Smooth muscle cell (in vitro differentiated cells): ENCODE data around the gene DTNA. TPM values are rescaled to one million over a fixed set of nuclear protein-coding genes. Genes with fewer than 3 reads are reported as not detected.
"Not testable (repeated sequence)": the region's sequence is repeated elsewhere in the genome, so short reads cannot be mapped to it uniquely, and the experiment has no call there.

ENCODE experiments used
- DNase-seq: peaks from one replicate; lab custom pipeline; 2025; ENCODE audit not compliant: unreplicated experiment; lab: John Stamatoyannopoulos, UW
- H2AFZ ChIP-seq: fragments of 200-600 bp; sonication (generic); 2 replicates; pipeline ENCODE4 v1.6.0; 2016; ENCODE audit warnings: antibody characterized with exemption, low read depth, mild to moderate bottlenecking
- H3F3A ChIP-seq: fragments of 200-600 bp; sonication (generic); 2 replicates; pipeline ENCODE4 v1.6.0; 2017; ENCODE audit warnings: antibody characterized with exemption, low read depth
- H3K27ac ChIP-seq: fragments of 200-600 bp; sonication (generic); 2 replicates; pipeline ENCODE4 v1.5.1; 2016; ENCODE audit warnings: low read depth, mild to moderate bottlenecking
- H3K27me3 ChIP-seq: fragments of 200-600 bp; sonication (generic); 2 replicates; pipeline ENCODE4 v1.6.1; 2016; ENCODE audit warnings: low read depth, mild to moderate bottlenecking
- H3K36me3 ChIP-seq: fragments of 200-600 bp; sonication (generic); 2 replicates; pipeline ENCODE4 v1.5.1; 2016; ENCODE audit warnings: low read depth
- H3K4me1 ChIP-seq: fragments of 200-600 bp; sonication (generic); 2 replicates; pipeline ENCODE4 v1.5.1; 2016; ENCODE audit warnings: low read depth
- H3K4me2 ChIP-seq: fragments of 200-600 bp; sonication (generic); 2 replicates; pipeline ENCODE4 v1.6.0; 2016; ENCODE audit warnings: mild to moderate bottlenecking
- H3K4me3 ChIP-seq: fragments of 200-600 bp; sonication (generic); 2 replicates; pipeline ENCODE4 v1.5.1; 2016; ENCODE audit warnings: mild to moderate bottlenecking
- H3K79me2 ChIP-seq: fragments of 200-600 bp; sonication (generic); 2 replicates; pipeline ENCODE4 v1.6.0; 2016; ENCODE audit warnings: low read depth, mild to moderate bottlenecking
- H3K9ac ChIP-seq: fragments of 200-600 bp; sonication (generic); 2 replicates; pipeline ENCODE4 v1.6.0; 2016; ENCODE audit warnings: low read depth
- H3K9me3 ChIP-seq: fragments of 200-600 bp; sonication (generic); replicated peaks from 2 replicates; pipeline ENCODE4 v1.5.1; 2016; ENCODE audit warnings: low read depth
- H4K20me1 ChIP-seq: fragments of 200-600 bp; sonication (generic); 2 replicates; pipeline ENCODE4 v1.6.0; 2016; ENCODE audit warnings: low read depth
- CTCF ChIP-seq: fragments of 200-600 bp; sonication (generic); IDR thresholded peaks from 2 replicates; pipeline ENCODE4 v1.5.1; 2017; ENCODE audit warnings: borderline replicate concordance, mild to moderate bottlenecking, antibody characterized with exemption; ENCODE audit not compliant: insufficient read depth, poor library complexity, severe bottlenecking
- WGBS: methylation state at CpG from one replicate; pipeline ENCODE4 v1.1.7; 2016; ENCODE audit warnings: low lambda C conversion rate; 5-methylcytosine and 5-hydroxymethylcytosine counted together
- polyA plus RNA-seq: library from polyadenylated mRNA; unstranded; fragments of >200 nt; fragmentation: Nextera tagmentation; extraction: Ambion mirVana; gene quantifications from 2 replicates; pipeline ENCODE4 v1.2.1, GENCODE V29; 2016
- total RNA-seq: library from RNA; depleted of rRNA; stranded (reverse); fragments of >200 nt; gene quantifications from 2 replicates; pipeline ENCODE4 v1.2.3, GENCODE V29; 2014

DTNA gene
- total and polyA plus RNA-seq, 2 experiments from 2014 or later, result 3.0 to 3.1 TPM

- Histone ChIP-seq H3K4me3 (no peak overlapping the region), H4K20me1 (no peaks in the 10 kb centered on the region), H3K4me2 (no peak overlapping the region), H3K9ac (no peak overlapping the region), H3K27me3 (no peaks in the 10 kb centered on the region), H3F3A (no peaks in the 10 kb centered on the region), H3K36me3 (no peaks in the 10 kb centered on the region), H3K27ac (no peak overlapping the region), H2AFZ (no peak overlapping the region), H3K9me3 (no peaks in the 10 kb centered on the region), H3K4me1 (no peaks in the 10 kb centered on the region), H3K79me2 (no peaks in the 10 kb centered on the region)
- no peak for DNase-seq
- no peak for TF ChIP-seq CTCF
These were observed 191.2 kb downstream of the DTNA start for GRCh38 chr18:34901299-34901698.

DNA sequence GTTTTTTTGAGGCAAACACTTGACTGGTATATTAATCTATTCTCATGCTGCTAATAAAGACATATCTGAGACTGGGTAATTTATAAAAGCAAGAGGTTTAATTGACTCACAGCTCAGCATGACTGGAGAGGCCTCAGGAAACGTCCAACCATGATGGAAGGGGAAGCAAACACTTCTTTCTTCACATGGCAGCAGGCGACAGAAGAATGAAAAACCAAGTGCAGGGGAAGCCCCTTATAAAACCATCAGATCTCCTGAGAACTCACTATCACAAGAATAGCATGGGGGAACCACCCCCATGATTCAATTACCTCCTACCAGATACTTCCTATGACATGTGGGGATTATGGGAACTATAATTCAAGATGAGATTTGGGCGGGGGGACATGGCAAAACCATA lies 194.9 kb downstream of the DTNA start:
- H3K9me3 ChIP-seq, result no peaks in the 10 kb centered on the region
- no peaks in the 10 kb centered on the region for H3K79me2 ChIP-seq
- no peak overlapping the region for H3K4me3 ChIP-seq
- no peaks in the 10 kb centered on the region for H3F3A ChIP-seq
- H3K4me1 ChIP-seq, result no peaks in the 10 kb centered on the region
- no peak for DNase-seq
- no peaks in the 10 kb centered on the region for H4K20me1 ChIP-seq
- H2AFZ ChIP-seq, result no peak overlapping the region
- H3K27me3 ChIP-seq, result no peaks in the 10 kb centered on the region
- TF ChIP-seq CTCF, result no peak
- no peak overlapping the region for H3K9ac ChIP-seq
- no peaks in the 10 kb centered on the region for H3K36me3 ChIP-seq
- WGBS, result 90% methylated on average over 3 of the region's 3 CpGs
- H3K27ac ChIP-seq, result no peak overlapping the region
- no peak overlapping the region for H3K4me2 ChIP-seq

GRCh38 chr18:34906985-34907384 lies 196.9 kb downstream of the DTNA start:
- H3K4me3 ChIP-seq, H3K27me3 ChIP-seq, H3K4me2 ChIP-seq, H3K9me3 ChIP-seq, H3K36me3 ChIP-seq, H3K79me2 ChIP-seq, H3K9ac ChIP-seq, H3K27ac ChIP-seq, H3F3A ChIP-seq, H2AFZ ChIP-seq, DNase-seq, H3K4me1 ChIP-seq, H4K20me1 ChIP-seq: not testable (repeated sequence)
- WGBS, result 75% methylated on average over 1 of the region's 1 CpG

- Histone ChIP-seq H3K79me2 (no peaks in the 10 kb centered on the region), H3K9ac (no peak overlapping the region), H3K27me3 (no peaks in the 10 kb centered on the region), H3K27ac (no peak overlapping the region), H3K36me3 (no peaks in the 10 kb centered on the region), H3K4me1 (peaks cover 6% of the 10 kb centered on the region), H4K20me1 (no peaks in the 10 kb centered on the region), H3K4me3 (no peak overlapping the region), H3K9me3 (no peaks in the 10 kb centered on the region), H2AFZ (peak overlapping the region; percentile 47), H3K4me2 (no peak overlapping the region), H3F3A (peaks cover 7% of the 10 kb centered on the region)
- TF ChIP-seq CTCF, result no peak
- DNase-seq, result no peak
- WGBS, result 85% methylated on average over 4 of the region's 4 CpGs
These were observed 199.7 kb downstream of the DTNA start for GRCh38 chr18:34909637-34910364.
